H1 (cell line): ENCODE data around the gene USF1. TPM values are rescaled to one million over a fixed set of nuclear protein-coding genes. Genes with fewer than 3 reads are reported as not detected.

Experiments
- CTCF ChIA-PET: fragments of 300-600 bp; sonication (Branson Sonifier 250); formaldehyde crosslinking; loops from one replicate; lab custom pipeline; 2021; ENCODE audit not compliant: partially characterized antibody; lab: Charles Lee
- POLR2A ChIA-PET: fragments of 300-600 bp; sonication (Branson Sonifier 250); formaldehyde crosslinking; loops from one replicate; lab custom pipeline; 2021; ENCODE audit warnings: inconsistent platforms; ENCODE audit not compliant: partially characterized antibody; lab: Charles Lee
- DNase-seq, 2 experiments: peaks; one replicate each; pipeline versions ENCODE4 v3.0.0 to v3.0.0-alpha.2; 2010 to 2022; ENCODE audit warnings: low spot score in 2 of 2, low read depth in 1 of 2, mixed read lengths in 1 of 2
- FAIRE-seq: peaks from 2 replicates; lab custom pipeline; 2011; peaks lifted over from hg19 to GRCh38; lab: Jason Lieb, UNC
- H2AFZ ChIP-seq: 2 replicates; pipeline ENCODE4 v1.8.1; 2012; ENCODE audit warnings: low read length, inconsistent platforms
- H2AK5ac ChIP-seq: 2 replicates; pipeline ENCODE4 v1.6.1; 2013; ENCODE audit warnings: low read depth, low read length
- H2BK120ac ChIP-seq: replicated peaks from 2 replicates; pipeline ENCODE3; 2013; ENCODE audit warnings: low read depth, low read length, inconsistent platforms
- H2BK12ac ChIP-seq: 2 replicates; pipeline ENCODE4 v1.6.1; 2013; ENCODE audit warnings: low read depth, low read length
- H2BK15ac ChIP-seq: 2 replicates; pipeline ENCODE4 v1.6.1; 2013; ENCODE audit warnings: low read length
- H2BK20ac ChIP-seq: 2 replicates; pipeline ENCODE4 v1.6.1; 2013; ENCODE audit warnings: low read length
- H2BK5ac ChIP-seq: 2 replicates; pipeline ENCODE4 v1.6.1; 2013; ENCODE audit warnings: low read depth, low read length
- H3K14ac ChIP-seq: 2 replicates; pipeline ENCODE4 v1.6.1; 2013; ENCODE audit warnings: inconsistent platforms; ENCODE audit not compliant: insufficient read length
- H3K18ac ChIP-seq: 2 replicates; pipeline ENCODE4 v1.6.1; 2013; ENCODE audit warnings: low read length; ENCODE audit errors: extremely low read depth
- H3K23ac ChIP-seq: 2 replicates; pipeline ENCODE4 v1.6.1; 2013; ENCODE audit warnings: inconsistent platforms; ENCODE audit not compliant: insufficient read length
- H3K23me2 ChIP-seq: 2 replicates; pipeline ENCODE4 v1.6.1; 2013; ENCODE audit warnings: low read depth, low read length
- H3K27ac ChIP-seq: 2 replicates; pipeline ENCODE4 v1.6.1; 2011; ENCODE audit warnings: low read depth, low read length, inconsistent platforms
- H3K27me3 ChIP-seq, 4 experiments: replicated peaks in 1 of 4; 1 replicate in 1 of 4; 2 replicates in 3 of 4; pipeline versions ENCODE4 v1.6.1 to v1.8.1; 2011 to 2013; ENCODE audit warnings: low read length in 3 of 4, mild to moderate bottlenecking in 3 of 4, inconsistent platforms in 2 of 4, mixed read lengths in 2 of 4, moderate library complexity in 1 of 4; ENCODE audit not compliant: control insufficient read depth in 3 of 4, insufficient read depth in 3 of 4; ENCODE audit errors: extremely low read depth in 1 of 4
- H3K36me3 ChIP-seq, 4 experiments: 2 replicates each; pipeline versions ENCODE4 v1.6.1 to v1.8.1; 2011 to 2013; ENCODE audit warnings: mild to moderate bottlenecking in 4 of 4, low read length in 3 of 4, moderate library complexity in 2 of 4, control low read depth in 1 of 4, inconsistent platforms in 1 of 4; ENCODE audit not compliant: insufficient read depth in 4 of 4, control insufficient read depth in 2 of 4
- H3K4ac ChIP-seq: replicated peaks from 2 replicates; pipeline ENCODE3; 2013; ENCODE audit warnings: low read length, low read depth, mixed read lengths, inconsistent platforms; ENCODE audit not compliant: insufficient read length
- H3K4me1 ChIP-seq, 4 experiments: replicated peaks in 1 of 4; 1 replicate in 1 of 4; 2 replicates in 3 of 4; pipeline versions ENCODE4 v1.6.1 to v1.8.1; 2011 to 2013; ENCODE audit warnings: low read length in 3 of 4, inconsistent platforms in 2 of 4, mixed read lengths in 1 of 4; ENCODE audit not compliant: insufficient read depth in 4 of 4, control insufficient read depth in 3 of 4
- H3K4me2 ChIP-seq, 2 experiments: 2 replicates each; pipeline versions ENCODE4 v1.6.1 to v1.8.1; 2011 to 2013; ENCODE audit warnings: low read depth in 2 of 2, low read length in 2 of 2, control low read depth in 1 of 2, inconsistent platforms in 1 of 2, mild to moderate bottlenecking in 1 of 2; ENCODE audit not compliant: insufficient read depth in 1 of 2
- H3K4me3 ChIP-seq, 4 experiments: fragments of 200-600, 300-600 bp in 1 of 4; sonication (generic), shearing (Covaris generic), sonication (Bioruptor Twin) in 1 of 4; 2 replicates each; pipeline versions ENCODE4 v1.5.1 to v1.8.1; 2011 to 2016; ENCODE audit warnings: low read length in 4 of 4, low read depth in 3 of 4, control low read depth in 2 of 4, inconsistent platforms in 2 of 4, mild to moderate bottlenecking in 2 of 4, mixed read lengths in 1 of 4, moderate library complexity in 1 of 4; ENCODE audit not compliant: insufficient read depth in 2 of 4; ENCODE audit errors: extremely low read depth in 1 of 4
- H3K56ac ChIP-seq: replicated peaks from 2 replicates; pipeline ENCODE3; 2013; ENCODE audit warnings: low read depth, mild to moderate bottlenecking, mixed read lengths, low read length, inconsistent platforms; ENCODE audit not compliant: insufficient read length
- H3K79me1 ChIP-seq: 2 replicates; pipeline ENCODE4 v1.6.1; 2013; ENCODE audit warnings: low read depth, low read length, control low read depth
- H3K79me2 ChIP-seq, 2 experiments: 2 replicates each; pipeline versions ENCODE4 v1.6.1 to v1.8.1; 2012 to 2013; ENCODE audit warnings: low read length in 2 of 2, mild to moderate bottlenecking in 2 of 2, inconsistent platforms in 1 of 2; ENCODE audit not compliant: insufficient read depth in 2 of 2, control insufficient read depth in 1 of 2
- H3K9ac ChIP-seq, 4 experiments: replicated peaks in 1 of 4; 1 replicate in 1 of 4; 2 replicates in 3 of 4; pipeline versions ENCODE4 v1.6.1 to v1.8.1; 2011 to 2013; ENCODE audit warnings: low read depth in 3 of 4, low read length in 3 of 4, control low read depth in 2 of 4, mild to moderate bottlenecking in 2 of 4, moderate library complexity in 2 of 4, inconsistent platforms in 1 of 4; ENCODE audit errors: extremely low read depth in 1 of 4
- H3K9me3 ChIP-seq, 2 experiments: 2 replicates each; pipeline versions ENCODE4 v1.6.1 to v1.8.1; 2012 to 2013; ENCODE audit warnings: mild to moderate bottlenecking in 2 of 2, moderate library complexity in 2 of 2, control low read depth in 1 of 2, inconsistent platforms in 1 of 2, low read depth in 1 of 2, low read length in 1 of 2, mixed read lengths in 1 of 2; ENCODE audit not compliant: insufficient read depth in 2 of 2
- H4K20me1 ChIP-seq, 2 experiments: replicated peaks in 1 of 2; 2 replicates each; pipeline versions ENCODE3 to v1.8.1; 2011 to 2013; ENCODE audit warnings: inconsistent platforms in 2 of 2, low read length in 2 of 2, mild to moderate bottlenecking in 1 of 2; ENCODE audit not compliant: insufficient read depth in 2 of 2, control insufficient read depth in 1 of 2
- H4K5ac ChIP-seq: 2 replicates; pipeline ENCODE4 v1.6.1; 2013; ENCODE audit warnings: low read length, low read depth, mixed read lengths, inconsistent platforms; ENCODE audit not compliant: insufficient read length
- H4K8ac ChIP-seq: 2 replicates; pipeline ENCODE4 v1.8.0; 2013; ENCODE audit warnings: mild to moderate bottlenecking, moderate library complexity, low read length, inconsistent platforms; ENCODE audit not compliant: insufficient read depth; ENCODE audit errors: extremely low read depth
- H4K91ac ChIP-seq: replicated peaks from 2 replicates; pipeline ENCODE3; 2013; ENCODE audit warnings: low read length, mixed read lengths, inconsistent platforms; ENCODE audit not compliant: insufficient read length
- CBX8 ChIP-seq: fragments of 300-800, 300-1000 bp; sonication (generic); IDR thresholded peaks from 2 replicates; pipeline ENCODE4 v1.7.1; 2016; ENCODE audit warnings: low read depth, low read length, borderline replicate concordance
- EZH2 ChIP-seq: fragments of 200-600 bp; sonication (generic); IDR thresholded peaks from 2 replicates; pipeline ENCODE4 v1.7.1; 2012; ENCODE audit warnings: low read depth, mild to moderate bottlenecking, moderate library complexity, low read length, inconsistent platforms; ENCODE audit not compliant: severe bottlenecking
- HDAC2 ChIP-seq, 2 experiments: fragments of 300-600 bp in 1 of 2; sonication (generic) in 1 of 2; IDR thresholded peaks; 2 replicates each; pipeline ENCODE4 v1.6.1; 2011 to 2012; ENCODE audit warnings: low read depth in 2 of 2, low read length in 2 of 2, mild to moderate bottlenecking in 2 of 2, moderate library complexity in 2 of 2, borderline replicate concordance in 1 of 2, inconsistent platforms in 1 of 2
- RXRA ChIP-seq: IDR thresholded peaks from 2 replicates; pipeline ENCODE4 v1.6.1; 2011; ENCODE audit warnings: low read depth, mild to moderate bottlenecking, low read length, moderate library complexity; ENCODE audit not compliant: insufficient read depth
- SAP30 ChIP-seq: fragments of 300-600 bp; sonication (generic); IDR thresholded peaks from 2 replicates; pipeline ENCODE4 v1.7.1; 2012; ENCODE audit warnings: low read length, moderate library complexity, mild to moderate bottlenecking, inconsistent platforms; ENCODE audit not compliant: insufficient read depth, insufficient replicate concordance
- SP2 ChIP-seq: IDR thresholded peaks from 2 replicates; pipeline ENCODE4 v1.6.1; 2012; ENCODE audit warnings: mild to moderate bottlenecking, low read length, inconsistent platforms
- SP4 ChIP-seq: IDR thresholded peaks from 2 replicates; pipeline ENCODE4 v1.6.1; 2012; ENCODE audit warnings: low read length, inconsistent platforms
- SUZ12 ChIP-seq: fragments of 200-600 bp; sonication (generic); IDR thresholded peaks from 2 replicates; pipeline ENCODE4 v1.6.1; 2012; ENCODE audit warnings: mild to moderate bottlenecking, inconsistent platforms, low read length, moderate library complexity, mixed read lengths
- TAF7 ChIP-seq: optimal IDR thresholded peaks from 2 replicates; pipeline ENCODE3; 2011; ENCODE audit warnings: low read depth, mild to moderate bottlenecking, inconsistent platforms, low read length, moderate library complexity, borderline replicate concordance
- WGBS, 2 experiments: shearing (Covaris generic) in 1 of 2; methylation state at CpG; one replicate each; pipeline versions ENCODE4 v1.1.6 to v1.1.7; 2013 to 2015; ENCODE audit warnings: low lambda C conversion rate in 2 of 2, mixed read lengths in 2 of 2, inconsistent platforms in 1 of 2, low coverage in 1 of 2, missing lambda C conversion rate in 1 of 2; ENCODE audit not compliant: insufficient replicate concordance in 2 of 2, insufficient coverage in 1 of 2, insufficient read length in 1 of 2; ENCODE audit errors: extremely low coverage in 1 of 2, missing lambda C conversion rate in 1 of 2; 5-methylcytosine and 5-hydroxymethylcytosine counted together
- polyA plus RNA-seq, 7 experiments: library from polyadenylated mRNA; depleted of rRNA in 3 of 7; stranded (reverse) in 5 of 7; unstranded in 2 of 7; fragments of >200 nt in 5 of 7; fragments of 200-250 nt in 2 of 7; gene quantifications; 1 replicate in 5 of 7; 2 replicates in 1 of 7; 4 replicates in 1 of 7; pipeline versions ENCODE4 v1.2.1 to v1.2.3, GENCODE V29; 2011 to 2013; ENCODE audit warnings: missing spikeins in 2 of 7, mixed read lengths in 2 of 7
- total RNA-seq: library from RNA; stranded (reverse); fragmentation: NEBNext Ultra II Directional; extraction: Animal tissue kit (Norgen Biotek cat#: 25700); gene quantifications from 2 replicates; pipeline ENCODE4 v1.2.1, GENCODE V29; 2021
- TF ChIP-seq, protein P1 (sequence below), 3 experiments: IDR thresholded peaks; 1 replicate in 2 of 3; 2 replicates in 1 of 3; pipeline versions ENCODE4 v1.5.1 to v1.6.1; 2011; ENCODE audit warnings: low read length in 3 of 3, mild to moderate bottlenecking in 3 of 3, inconsistent platforms in 2 of 3, low read depth in 1 of 3, moderate library complexity in 1 of 3; ENCODE audit not compliant: insufficient read depth in 1 of 3; ENCODE audit errors: control extremely low read depth in 1 of 3

The USF1 gene
- total and polyA plus RNA-seq, 2 of the 8 experiments (the other 6 are each of a cell fraction or from before 2014, with no cell fraction given): 45.7 to 68.9 TPM

DNA sequence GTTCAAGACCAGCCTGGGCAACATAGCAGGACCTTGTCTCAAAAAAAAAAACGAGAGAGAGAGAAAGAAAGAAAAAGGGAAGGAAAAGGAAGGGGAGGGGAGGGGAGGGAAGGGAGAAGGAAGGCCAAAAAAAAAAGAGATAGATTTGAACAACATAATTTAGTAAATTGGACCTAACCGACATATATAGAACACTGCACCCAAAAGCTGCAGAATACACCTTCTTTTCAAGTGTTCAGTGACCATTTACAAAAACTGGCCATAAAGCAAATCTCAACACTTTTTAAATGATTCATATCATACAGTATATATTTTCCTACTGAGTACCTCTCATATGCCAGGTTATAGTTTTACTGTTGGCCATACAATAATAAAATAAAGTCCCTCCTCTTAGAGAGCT is 13.9 kb downstream of the USF1 start:
- Histone ChIP-seq H4K20me1 (no peaks in the 10 kb centered on the region), H3K79me1 (no peaks in the 10 kb centered on the region; the same call in 1 of the 2 replicates), H3K9me3 (peaks cover 0 to 11% of the 10 kb centered on the region in 2 experiments; a peak in 1 of 4 replicates), H4K91ac (no peak overlapping the region), H3K23ac (no peak overlapping the region), H2AK5ac (no peak overlapping the region), H4K8ac (no peak overlapping the region), H3K36me3 (peaks cover 0 to 5% (median 0%) of the 10 kb centered on the region in 4 experiments; a peak in 1 of 8 replicates), H2BK5ac (no peak overlapping the region), H2BK12ac (no peak overlapping the region), H3K4me2 (no peak overlapping the region), H3K56ac (no peak overlapping the region), H2BK20ac (no peak overlapping the region), H4K5ac (no peak overlapping the region), H3K18ac (no peak overlapping the region), H3K14ac (no peak overlapping the region), H2AFZ (no peak overlapping the region), H3K4ac (no peak overlapping the region), H3K4me3 (no peak overlapping the region), H3K4me1 (peaks cover 0 to 3% (median 2%) of the 10 kb centered on the region in 4 experiments; a peak in 2 of 7 replicates), H3K9ac (no peak overlapping the region), H3K27me3 (no peaks in the 10 kb centered on the region), H3K27ac (no peak overlapping the region), H3K79me2 (peaks cover 0 to 2% of the 10 kb centered on the region in 2 experiments; a peak in 1 of 4 replicates), H2BK15ac (no peak overlapping the region), H3K23me2 (no peaks in the 10 kb centered on the region), H2BK120ac (no peak overlapping the region)
- POLR2A ChIA-PET: interaction anchor here (1.0 to 2.3 kb wide), 4 partner anchors 11 to 18 kb away, joined by 3 to 8 read pairs (median 4); partner anchors contain the start of genes F11R and USF1
- DNase-seq (no peak), FAIRE-seq (no peak)
- CTCF ChIA-PET: interaction anchor here (1.4 kb wide), 1 partner anchor 11 kb away, joined by 4 read pairs; the partner anchor contains the start of gene F11R
- 92% methylated on average over 1 of the region's 2 CpGs; no CpG with 5 or more reads in 1 of the 2 experiments for WGBS, 2 experiments
- TF ChIP-seq TAF7 (no peak), EZH2 (no peak), HDAC2 (IDR thresholded peaks at IDR 0.05; ENCODE audit: borderline replicate concordance in 1 of 2, low read depth in 2 of 2, low read length in 2 of 2) (no peak), SP4 (no peak), RXRA (no peak), SUZ12 (no peak), SAP30 (no peak), SP2 (no peak), CBX8 (no peak)
- TF ChIP-seq, protein P1, sequence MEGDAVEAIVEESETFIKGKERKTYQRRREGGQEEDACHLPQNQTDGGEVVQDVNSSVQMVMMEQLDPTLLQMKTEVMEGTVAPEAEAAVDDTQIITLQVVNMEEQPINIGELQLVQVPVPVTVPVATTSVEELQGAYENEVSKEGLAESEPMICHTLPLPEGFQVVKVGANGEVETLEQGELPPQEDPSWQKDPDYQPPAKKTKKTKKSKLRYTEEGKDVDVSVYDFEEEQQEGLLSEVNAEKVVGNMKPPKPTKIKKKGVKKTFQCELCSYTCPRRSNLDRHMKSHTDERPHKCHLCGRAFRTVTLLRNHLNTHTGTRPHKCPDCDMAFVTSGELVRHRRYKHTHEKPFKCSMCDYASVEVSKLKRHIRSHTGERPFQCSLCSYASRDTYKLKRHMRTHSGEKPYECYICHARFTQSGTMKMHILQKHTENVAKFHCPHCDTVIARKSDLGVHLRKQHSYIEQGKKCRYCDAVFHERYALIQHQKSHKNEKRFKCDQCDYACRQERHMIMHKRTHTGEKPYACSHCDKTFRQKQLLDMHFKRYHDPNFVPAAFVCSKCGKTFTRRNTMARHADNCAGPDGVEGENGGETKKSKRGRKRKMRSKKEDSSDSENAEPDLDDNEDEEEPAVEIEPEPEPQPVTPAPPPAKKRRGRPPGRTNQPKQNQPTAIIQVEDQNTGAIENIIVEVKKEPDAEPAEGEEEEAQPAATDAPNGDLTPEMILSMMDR (IDR thresholded peaks at IDR 0.05; ENCODE audit: control extremely low read depth in 1 of 3, insufficient read depth in 1 of 3, low read depth in 1 of 3, low read length in 3 of 3): no peak
